T-helper 17 cell (primary cell): ENCODE data around the gene AGBL1. TPM values are rescaled to one million over a fixed set of nuclear protein-coding genes. Genes with fewer than 3 reads are reported as not detected.

ENCODE experiments used
- ATAC-seq: fragments of 150-1000 bp; cut with Tn5 transposase; 2 replicates; pipeline ENCODE4 v1.10.0; 2021; ENCODE audit warnings: mild to moderate bottlenecking, moderate library complexity
- DNase-seq, 3 donors: peaks; one replicate each; pipeline versions ENCODE4 v3.0.0 to v3.0.0-alpha.2; 2020 to 2021
- H3K9me3 ChIP-seq: one replicate; pipeline ENCODE4 v1.7.0; 2013; ENCODE audit warnings: low read length, mild to moderate bottlenecking; ENCODE audit not compliant: control insufficient read depth, poor library complexity, severe bottlenecking
- H3K27ac Mint-ChIP-seq: one replicate; pipeline ENCODE4 v1.8.0; 2022; ENCODE audit warnings: mild to moderate bottlenecking, moderate library complexity, mixed read lengths
- H3K27me3 Mint-ChIP-seq: one replicate; pipeline ENCODE4 v1.8.0; 2022; ENCODE audit warnings: mixed read lengths
- H3K36me3 Mint-ChIP-seq: one replicate; pipeline ENCODE4 v1.8.0; 2022; ENCODE audit warnings: low read depth, mixed read lengths
- H3K4me1 Mint-ChIP-seq: one replicate; pipeline ENCODE4 v1.8.0; 2022; ENCODE audit warnings: mild to moderate bottlenecking, mixed read lengths
- H3K4me3 Mint-ChIP-seq: one replicate; pipeline ENCODE4 v1.8.0; 2022; ENCODE audit warnings: mild to moderate bottlenecking, moderate library complexity, mixed read lengths
- total RNA-seq, 4 donors: library from RNA in 2 of 4; stranded (reverse) in 2 of 4; gene quantifications; one replicate each; pipeline ENCODE4 v1.2.3 and lab custom pipeline; 2022 to 2026

Gene AGBL1
- total RNA-seq, 2 donors from 2014 or later, result not detected

- Mint-ChIP-seq H3K27ac (no peak overlapping the region), H3K36me3 (no peaks in the 10 kb centered on the region), H3K4me1 (no peaks in the 10 kb centered on the region), H3K4me3 (no peak overlapping the region), H3K27me3 (peaks cover 4% of the 10 kb centered on the region)
- ATAC-seq, result no peak
- no peak for DNase-seq
- H3K9me3 ChIP-seq, result no peaks in the 10 kb centered on the region
These were observed 696.5 kb downstream of the AGBL1 start for GRCh38 chr15:86776145-86776544.

- no peaks in the 10 kb centered on the region for H3K9me3 ChIP-seq
- Mint-ChIP-seq H3K4me3 (no peak overlapping the region), H3K4me1 (no peaks in the 10 kb centered on the region), H3K36me3 (peaks cover 2% of the 10 kb centered on the region), H3K27me3 (peaks cover 14% of the 10 kb centered on the region), H3K27ac (no peak overlapping the region)
- ATAC-seq (no peak), DNase-seq (no peak)
These were observed 716.9 kb downstream of the AGBL1 start for GRCh38 chr15:86796521-86796920.

- H3K36me3 Mint-ChIP-seq, result peaks cover 2% of the 10 kb centered on the region
- H3K4me3 Mint-ChIP-seq, result no peak overlapping the region
- H3K9me3 ChIP-seq, result no peaks in the 10 kb centered on the region
- peaks cover 15% of the 10 kb centered on the region for H3K27me3 Mint-ChIP-seq
- DNase-seq, result no peak
- no peaks in the 10 kb centered on the region for H3K4me1 Mint-ChIP-seq
- ATAC-seq, result no peak
- H3K27ac Mint-ChIP-seq, result no peak overlapping the region
These were observed 717.5 kb downstream of the AGBL1 start for GRCh38 chr15:86797135-86797534.

GRCh38 chr15:86799226-86799625 lies 719.6 kb downstream of the AGBL1 start:
- Mint-ChIP-seq H3K36me3 (no peaks in the 10 kb centered on the region), H3K4me1 (no peaks in the 10 kb centered on the region), H3K4me3 (no peak overlapping the region), H3K27me3 (peaks cover 12% of the 10 kb centered on the region), H3K27ac (no peak overlapping the region)
- ATAC-seq, result no peak
- no peak for DNase-seq
- no peaks in the 10 kb centered on the region for H3K9me3 ChIP-seq

GRCh38 chr15:86802244-86802643 lies 722.6 kb downstream of the AGBL1 start:
- Mint-ChIP-seq H3K4me1 (no peaks in the 10 kb centered on the region), H3K27me3 (peaks cover 21% of the 10 kb centered on the region), H3K27ac (no peak overlapping the region), H3K4me3 (no peak overlapping the region), H3K36me3 (no peaks in the 10 kb centered on the region)
- no peak for ATAC-seq
- no peaks in the 10 kb centered on the region for H3K9me3 ChIP-seq
- DNase-seq, result no peak

GRCh38 chr15:86804406-86804805 lies 724.7 kb downstream of the AGBL1 start:
- H3K9me3 ChIP-seq, result no peaks in the 10 kb centered on the region
- Mint-ChIP-seq H3K36me3 (no peaks in the 10 kb centered on the region), H3K4me1 (no peaks in the 10 kb centered on the region), H3K27ac (no peak overlapping the region), H3K27me3 (peaks cover 22% of the 10 kb centered on the region), H3K4me3 (no peak overlapping the region)
- no peak for DNase-seq
- ATAC-seq, result no peak

- no peaks in the 10 kb centered on the region for H3K9me3 ChIP-seq
- H3K36me3 Mint-ChIP-seq, result no peaks in the 10 kb centered on the region
- H3K4me1 Mint-ChIP-seq, result no peaks in the 10 kb centered on the region
- DNase-seq (no peak), ATAC-seq (no peak)
- H3K4me3 Mint-ChIP-seq, result no peak overlapping the region
- peaks cover 52% of the 10 kb centered on the region for H3K27me3 Mint-ChIP-seq
- H3K27ac Mint-ChIP-seq, result no peak overlapping the region
These were observed 730.7 kb downstream of the AGBL1 start for GRCh38 chr15:86810329-86810728.

- DNase-seq, result no peak
- H3K27me3 Mint-ChIP-seq, result peaks cover 56% of the 10 kb centered on the region
- no peaks in the 10 kb centered on the region for H3K9me3 ChIP-seq
- no peak overlapping the region for H3K4me3 Mint-ChIP-seq
- no peaks in the 10 kb centered on the region for H3K4me1 Mint-ChIP-seq
- ATAC-seq, result no peak
- H3K36me3 Mint-ChIP-seq, result no peaks in the 10 kb centered on the region
- no peak overlapping the region for H3K27ac Mint-ChIP-seq
These were observed 734.2 kb downstream of the AGBL1 start for GRCh38 chr15:86813892-86814291.

GRCh38 chr15:86829245-86829644 lies 749.6 kb downstream of the AGBL1 start:
- H3K4me3 Mint-ChIP-seq, result no peak overlapping the region
- ATAC-seq (no peak), DNase-seq (no peak)
- no peaks in the 10 kb centered on the region for H3K4me1 Mint-ChIP-seq
- no peaks in the 10 kb centered on the region for H3K9me3 ChIP-seq
- H3K27ac Mint-ChIP-seq, result no peak overlapping the region
- peaks cover 5% of the 10 kb centered on the region for H3K27me3 Mint-ChIP-seq
- H3K36me3 Mint-ChIP-seq, result no peaks in the 10 kb centered on the region

- ATAC-seq (no peak), DNase-seq (no peak)
- H3K27ac Mint-ChIP-seq, result no peak overlapping the region
- H3K9me3 ChIP-seq, result no peaks in the 10 kb centered on the region
- no peak overlapping the region for H3K4me3 Mint-ChIP-seq
- peaks cover 5% of the 10 kb centered on the region for H3K27me3 Mint-ChIP-seq
- H3K4me1 Mint-ChIP-seq, result no peaks in the 10 kb centered on the region
- H3K36me3 Mint-ChIP-seq, result no peaks in the 10 kb centered on the region
These were observed 750.6 kb downstream of the AGBL1 start for GRCh38 chr15:86830304-86830703.

GRCh38 chr15:86833595-86833994 lies 753.9 kb downstream of the AGBL1 start:
- no peak overlapping the region for H3K27ac Mint-ChIP-seq
- no peak overlapping the region for H3K4me3 Mint-ChIP-seq
- no peaks in the 10 kb centered on the region for H3K9me3 ChIP-seq
- H3K36me3 Mint-ChIP-seq, result no peaks in the 10 kb centered on the region
- ATAC-seq (no peak), DNase-seq (no peak)
- no peaks in the 10 kb centered on the region for H3K4me1 Mint-ChIP-seq
- H3K27me3 Mint-ChIP-seq, result no peaks in the 10 kb centered on the region

- Mint-ChIP-seq H3K36me3 (no peaks in the 10 kb centered on the region), H3K4me1 (no peaks in the 10 kb centered on the region), H3K4me3 (no peak overlapping the region), H3K27me3 (peaks cover 2% of the 10 kb centered on the region), H3K27ac (no peak overlapping the region)
- no peak for ATAC-seq
- no peak for DNase-seq
- no peaks in the 10 kb centered on the region for H3K9me3 ChIP-seq
These were observed 754.6 kb downstream of the AGBL1 start for GRCh38 chr15:86834115-86834863.

GRCh38 chr15:86837294-86838061 lies 757.8 kb downstream of the AGBL1 start:
- Mint-ChIP-seq H3K27ac (no peak overlapping the region), H3K36me3 (peaks cover 2% of the 10 kb centered on the region), H3K4me1 (no peaks in the 10 kb centered on the region), H3K27me3 (peaks cover 16% of the 10 kb centered on the region), H3K4me3 (no peak overlapping the region)
- H3K9me3 ChIP-seq, result no peaks in the 10 kb centered on the region
- no peak for DNase-seq
- no peak for ATAC-seq

GRCh38 chr15:86839502-86839901 lies 759.8 kb downstream of the AGBL1 start:
- Mint-ChIP-seq H3K27me3 (peaks cover 16% of the 10 kb centered on the region), H3K4me1 (no peaks in the 10 kb centered on the region), H3K36me3 (peaks cover 2% of the 10 kb centered on the region), H3K4me3 (no peak overlapping the region), H3K27ac (no peak overlapping the region)
- no peaks in the 10 kb centered on the region for H3K9me3 ChIP-seq
- ATAC-seq, result no peak
- no peak for DNase-seq
